ENCODE measurements around the gene CCDC34.

CCDC34 gene

DNA sequence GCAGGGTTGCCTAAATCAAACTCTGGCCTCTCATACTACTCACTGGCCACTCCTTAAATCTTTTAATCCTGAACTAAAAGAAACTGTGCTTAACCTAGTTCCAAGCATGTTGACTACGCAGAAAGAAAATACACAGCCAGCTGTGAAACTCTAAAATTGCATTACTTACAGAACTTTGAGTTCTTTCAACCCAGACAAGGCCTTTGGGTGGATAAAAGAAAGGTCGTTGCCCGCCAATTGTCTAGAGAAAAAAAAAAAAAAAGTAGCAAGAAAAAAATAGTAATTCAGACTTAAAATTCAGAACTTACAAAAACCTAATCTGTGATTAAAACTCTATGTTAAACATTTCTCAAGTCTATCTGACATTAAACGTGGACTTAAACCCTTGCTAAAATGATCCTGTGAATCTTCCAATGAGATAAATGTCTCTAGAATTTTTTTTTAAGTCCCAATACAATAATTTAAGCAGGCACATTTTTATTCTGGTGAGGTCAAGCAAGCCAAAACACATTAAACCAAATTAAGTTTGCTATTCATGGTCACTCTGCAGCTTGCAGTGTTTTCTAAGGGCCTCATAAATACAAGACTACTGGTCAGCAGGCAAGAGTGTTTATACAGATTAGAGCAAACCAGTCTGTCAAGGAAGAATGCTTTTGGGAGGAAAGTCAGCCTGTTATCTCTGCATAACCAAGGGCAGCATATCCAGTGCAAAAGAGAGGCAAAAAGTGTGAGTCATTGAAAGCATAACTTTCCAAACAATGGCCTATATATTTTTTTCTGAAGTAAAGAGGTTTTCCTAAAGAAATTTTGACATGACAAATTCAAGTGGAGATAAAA, 29.5 kb upstream of the CCDC34 start:
- TF ChIP-seq, protein P1, sequence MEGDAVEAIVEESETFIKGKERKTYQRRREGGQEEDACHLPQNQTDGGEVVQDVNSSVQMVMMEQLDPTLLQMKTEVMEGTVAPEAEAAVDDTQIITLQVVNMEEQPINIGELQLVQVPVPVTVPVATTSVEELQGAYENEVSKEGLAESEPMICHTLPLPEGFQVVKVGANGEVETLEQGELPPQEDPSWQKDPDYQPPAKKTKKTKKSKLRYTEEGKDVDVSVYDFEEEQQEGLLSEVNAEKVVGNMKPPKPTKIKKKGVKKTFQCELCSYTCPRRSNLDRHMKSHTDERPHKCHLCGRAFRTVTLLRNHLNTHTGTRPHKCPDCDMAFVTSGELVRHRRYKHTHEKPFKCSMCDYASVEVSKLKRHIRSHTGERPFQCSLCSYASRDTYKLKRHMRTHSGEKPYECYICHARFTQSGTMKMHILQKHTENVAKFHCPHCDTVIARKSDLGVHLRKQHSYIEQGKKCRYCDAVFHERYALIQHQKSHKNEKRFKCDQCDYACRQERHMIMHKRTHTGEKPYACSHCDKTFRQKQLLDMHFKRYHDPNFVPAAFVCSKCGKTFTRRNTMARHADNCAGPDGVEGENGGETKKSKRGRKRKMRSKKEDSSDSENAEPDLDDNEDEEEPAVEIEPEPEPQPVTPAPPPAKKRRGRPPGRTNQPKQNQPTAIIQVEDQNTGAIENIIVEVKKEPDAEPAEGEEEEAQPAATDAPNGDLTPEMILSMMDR (IDR thresholded peaks at IDR 0.05): no peak
- DNase-seq (ENCODE audit: low spot score): no peak
- Histone ChIP-seq H3K27ac (peak overlapping the region in 1 of 2 donors; percentile 1), H3K4me3 (no peak overlapping the region)

DNA sequence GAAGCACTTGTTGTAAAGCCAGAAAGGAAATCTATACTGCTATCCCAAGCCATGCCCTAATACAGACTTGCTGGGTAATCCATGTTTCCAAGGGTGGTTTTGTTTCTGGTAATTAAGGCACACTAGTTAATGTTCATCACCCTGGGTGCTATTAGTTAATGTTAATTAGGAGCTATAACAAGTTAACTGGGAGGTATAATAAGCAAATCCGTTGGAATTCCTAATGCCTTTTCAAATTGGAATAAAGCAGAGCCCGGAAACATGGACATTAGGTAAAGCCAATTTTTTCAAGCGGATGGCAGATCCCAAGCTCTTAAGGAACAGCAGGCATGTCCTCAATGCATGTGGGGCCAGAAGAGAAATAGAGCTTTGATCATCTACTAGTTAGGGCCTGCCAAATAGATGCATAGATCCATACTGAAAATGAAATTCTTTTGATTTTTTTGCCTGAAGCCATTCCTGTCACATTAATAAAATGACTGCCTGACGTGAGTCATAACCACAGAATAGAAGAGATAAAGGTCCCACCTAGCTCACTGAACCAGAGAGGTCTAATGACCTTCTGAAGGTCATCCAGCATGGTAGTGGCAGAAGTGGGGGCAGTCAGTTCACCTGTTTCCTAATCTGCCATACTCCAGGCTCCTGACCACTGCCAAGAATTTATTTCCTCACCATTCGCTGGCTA, 28.5 kb upstream of the CCDC34 start:
- DNase-seq (ENCODE audit: low spot score): no peak
- H3K4me3 ChIP-seq: no peak overlapping the region
- TF ChIP-seq, protein P1 (IDR thresholded peaks at IDR 0.05): no peak
- no peak overlapping the region for H3K27ac ChIP-seq

DNA sequence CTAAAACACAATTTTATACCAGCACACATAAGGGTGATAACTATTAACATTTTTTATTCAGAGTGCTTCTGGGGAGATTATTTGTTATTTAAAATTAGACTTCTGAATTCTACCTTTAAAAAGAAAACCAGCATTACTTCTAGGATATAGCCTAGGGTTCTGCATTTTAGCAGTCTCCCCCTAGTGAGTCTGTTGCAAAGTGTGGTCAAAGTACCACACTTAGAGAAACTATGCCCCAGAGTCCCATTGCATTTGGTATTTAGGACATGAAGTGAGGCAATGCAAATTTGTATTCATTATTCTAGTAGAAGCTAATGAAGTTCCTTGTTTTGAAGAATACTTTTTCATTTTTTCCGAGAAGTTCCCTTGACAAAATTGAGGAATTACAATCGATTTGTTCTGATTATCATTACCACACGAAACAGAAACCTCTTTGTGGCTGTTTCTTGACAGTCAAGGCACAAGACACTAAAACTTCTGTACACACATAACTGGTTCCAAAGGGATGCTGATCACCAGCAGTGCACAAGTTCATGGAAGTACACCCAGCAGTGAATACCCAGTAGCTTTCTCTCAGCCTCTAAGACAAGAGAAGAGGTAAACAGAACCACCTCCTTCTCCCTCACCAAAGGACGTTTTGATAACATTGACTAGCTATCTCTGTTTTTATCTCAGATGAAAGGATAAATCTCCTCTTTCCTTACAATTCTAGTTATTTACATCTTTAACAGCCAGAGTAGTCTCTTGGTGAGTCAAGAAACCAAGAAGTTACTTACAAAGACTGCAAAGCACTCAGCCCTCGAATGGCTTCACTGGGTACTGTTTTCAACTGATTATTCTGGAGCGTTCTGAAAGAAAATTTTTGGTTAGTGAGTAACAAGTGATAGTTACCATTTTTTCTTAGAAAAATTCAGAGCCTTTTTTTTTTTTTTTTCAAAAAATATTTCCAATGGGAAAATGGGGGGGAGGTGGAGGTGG, 27.6 kb upstream of the CCDC34 start:
- DNase-seq (ENCODE audit: low spot score): no peak
- TF ChIP-seq, protein P1 (IDR thresholded peaks at IDR 0.05): no peak

DNA sequence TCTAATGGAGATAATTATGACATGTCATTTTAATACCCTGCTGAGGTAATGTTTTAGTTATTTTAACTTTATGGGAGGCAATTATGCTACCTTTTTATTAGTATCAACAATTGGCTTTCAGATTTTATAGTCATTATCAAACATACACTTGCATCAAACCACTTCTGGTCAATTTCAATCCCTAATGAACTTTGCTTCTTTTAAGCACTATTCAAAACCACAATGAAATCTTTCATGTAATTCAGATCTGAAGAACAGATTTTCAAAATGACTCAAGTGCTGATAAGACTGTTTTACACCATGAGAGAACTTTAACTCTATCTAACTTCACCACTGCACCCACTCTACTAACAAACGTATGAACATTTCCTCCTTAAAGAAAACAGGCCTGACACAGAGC, 25.9 kb upstream of the CCDC34 start:
- DNase-seq (ENCODE audit: low spot score): no peak
- H3K27ac ChIP-seq: no peak overlapping the region
- H3K4me3 ChIP-seq: no peak overlapping the region
- TF ChIP-seq, protein P1 (IDR thresholded peaks at IDR 0.05): no peak

More for the DNA sequence above, 27.6 kb upstream of the CCDC34 start:
- Histone ChIP-seq H3K4me3 (no peak overlapping the region), H3K27ac (peak overlapping the region in 1 of 2 donors; percentile 42)

DNA sequence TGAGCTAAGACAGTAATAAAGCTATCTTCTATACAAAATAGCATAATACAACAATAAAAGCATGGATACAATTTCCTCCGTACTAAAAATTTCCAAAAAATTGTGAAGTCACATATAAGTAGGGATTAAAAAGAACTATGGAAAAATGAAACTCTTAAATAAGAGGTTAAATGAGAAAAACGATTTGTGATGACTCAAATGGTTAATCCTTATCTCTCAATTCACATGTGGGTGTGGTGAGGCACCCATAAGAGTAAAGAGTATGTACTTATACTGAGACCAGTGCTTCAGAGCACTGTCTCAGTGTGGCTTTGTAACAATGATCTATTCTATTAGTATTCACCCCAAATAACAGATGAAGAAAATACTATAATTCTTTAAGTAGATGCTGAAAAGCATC, 25.0 kb upstream of the CCDC34 start:
- TF ChIP-seq, protein P1 (IDR thresholded peaks at IDR 0.05): no peak
- no peak for DNase-seq (ENCODE audit: low spot score)
- no peak overlapping the region for H3K27ac ChIP-seq
- H3K4me3 ChIP-seq: no peak overlapping the region

DNA sequence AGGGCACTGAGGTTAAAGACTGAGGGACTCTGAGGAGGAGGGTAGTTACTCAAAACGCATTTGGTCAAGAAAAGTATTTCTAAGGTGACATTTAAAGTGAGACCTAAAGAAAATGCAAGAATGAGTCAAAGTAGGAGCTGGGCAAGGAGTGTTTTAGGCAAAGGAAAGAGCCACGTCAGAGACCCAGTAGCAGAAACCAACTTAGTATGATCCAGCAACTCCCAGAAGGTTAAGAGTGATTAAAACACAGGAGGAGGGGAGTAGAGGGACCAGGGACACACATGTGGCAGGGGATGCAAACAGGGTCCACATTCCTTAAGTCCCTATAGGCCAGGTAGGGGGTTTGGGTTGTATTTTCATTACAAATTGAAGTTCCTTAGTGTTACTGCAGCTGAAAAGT, 24.3 kb upstream of the CCDC34 start:
- no peak overlapping the region for H3K4me3 ChIP-seq
- no peak for DNase-seq (ENCODE audit: low spot score)
- H3K27ac ChIP-seq: no peak overlapping the region
- TF ChIP-seq, protein P1 (IDR thresholded peaks at IDR 0.05): no peak
